HG02852 (cell line): ENCODE measurements around the gene ATP6AP1.
"Not testable (repeated sequence)": the region's sequence is repeated elsewhere in the genome, so short reads cannot be mapped to it uniquely, and the experiment has no call there.

Source experiments
- ATAC-seq: cut with Tn5 transposase; IDR thresholded peaks from one replicate; pipeline ENCODE4 v1.9.1; 2021; ENCODE audit warnings: mild to moderate bottlenecking, moderate library complexity; ENCODE audit not compliant: unreplicated experiment

ATP6AP1 gene, protein sequence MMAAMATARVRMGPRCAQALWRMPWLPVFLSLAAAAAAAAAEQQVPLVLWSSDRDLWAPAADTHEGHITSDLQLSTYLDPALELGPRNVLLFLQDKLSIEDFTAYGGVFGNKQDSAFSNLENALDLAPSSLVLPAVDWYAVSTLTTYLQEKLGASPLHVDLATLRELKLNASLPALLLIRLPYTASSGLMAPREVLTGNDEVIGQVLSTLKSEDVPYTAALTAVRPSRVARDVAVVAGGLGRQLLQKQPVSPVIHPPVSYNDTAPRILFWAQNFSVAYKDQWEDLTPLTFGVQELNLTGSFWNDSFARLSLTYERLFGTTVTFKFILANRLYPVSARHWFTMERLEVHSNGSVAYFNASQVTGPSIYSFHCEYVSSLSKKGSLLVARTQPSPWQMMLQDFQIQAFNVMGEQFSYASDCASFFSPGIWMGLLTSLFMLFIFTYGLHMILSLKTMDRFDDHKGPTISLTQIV

DNA sequence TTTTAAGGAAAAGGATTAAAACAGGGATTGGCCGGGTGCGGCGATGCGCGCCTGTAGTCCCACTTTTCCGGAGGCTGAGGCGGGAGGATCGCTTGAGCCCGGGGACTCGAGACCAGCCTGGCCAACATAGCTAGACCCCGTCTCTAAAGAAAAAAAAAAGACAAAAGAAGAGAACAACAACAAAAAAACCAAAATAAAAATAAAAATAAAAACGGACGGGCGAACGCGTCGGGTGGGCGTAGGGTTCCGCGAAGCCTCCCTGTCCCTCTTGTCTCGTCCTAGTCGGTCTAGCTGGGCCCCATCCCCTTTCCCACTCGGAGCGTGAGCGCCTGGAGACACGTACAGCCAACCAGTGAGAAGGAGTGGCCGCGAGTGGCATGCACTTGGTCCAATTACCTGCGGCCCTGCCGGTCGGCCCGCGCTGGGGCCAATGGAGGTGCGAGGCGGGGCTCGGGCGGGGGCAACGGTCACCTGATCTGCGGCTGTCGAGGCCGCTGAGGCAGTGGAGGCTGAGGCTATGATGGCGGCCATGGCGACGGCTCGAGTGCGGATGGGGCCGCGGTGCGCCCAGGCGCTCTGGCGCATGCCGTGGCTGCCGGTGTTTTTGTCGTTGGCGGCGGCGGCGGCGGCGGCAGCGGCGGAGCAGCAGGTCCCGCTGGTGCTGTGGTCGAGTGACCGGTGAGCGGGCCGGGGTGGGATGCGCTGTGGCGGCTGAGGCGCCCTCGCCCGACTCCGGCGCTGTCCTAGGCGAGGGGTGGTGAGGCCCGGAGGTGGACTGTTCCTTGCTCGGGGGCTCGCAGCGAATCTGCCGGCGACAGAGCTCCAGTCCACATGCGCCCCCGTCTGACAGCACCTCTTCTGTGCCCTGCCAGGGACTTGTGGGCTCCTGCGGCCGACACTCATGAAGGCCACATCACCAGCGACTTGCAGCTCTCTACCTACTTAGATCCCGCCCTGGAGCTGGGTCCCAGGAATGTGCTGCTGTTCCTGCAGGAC is at the start of gene ATP6AP1:
ATP6AP1 (plus strand) TSS at position 502 of the 996 bp plus-strand sequence; CDS start at position 518, 16 bp downstream.
- peak; percentile 93 for ATAC-seq

DNA sequence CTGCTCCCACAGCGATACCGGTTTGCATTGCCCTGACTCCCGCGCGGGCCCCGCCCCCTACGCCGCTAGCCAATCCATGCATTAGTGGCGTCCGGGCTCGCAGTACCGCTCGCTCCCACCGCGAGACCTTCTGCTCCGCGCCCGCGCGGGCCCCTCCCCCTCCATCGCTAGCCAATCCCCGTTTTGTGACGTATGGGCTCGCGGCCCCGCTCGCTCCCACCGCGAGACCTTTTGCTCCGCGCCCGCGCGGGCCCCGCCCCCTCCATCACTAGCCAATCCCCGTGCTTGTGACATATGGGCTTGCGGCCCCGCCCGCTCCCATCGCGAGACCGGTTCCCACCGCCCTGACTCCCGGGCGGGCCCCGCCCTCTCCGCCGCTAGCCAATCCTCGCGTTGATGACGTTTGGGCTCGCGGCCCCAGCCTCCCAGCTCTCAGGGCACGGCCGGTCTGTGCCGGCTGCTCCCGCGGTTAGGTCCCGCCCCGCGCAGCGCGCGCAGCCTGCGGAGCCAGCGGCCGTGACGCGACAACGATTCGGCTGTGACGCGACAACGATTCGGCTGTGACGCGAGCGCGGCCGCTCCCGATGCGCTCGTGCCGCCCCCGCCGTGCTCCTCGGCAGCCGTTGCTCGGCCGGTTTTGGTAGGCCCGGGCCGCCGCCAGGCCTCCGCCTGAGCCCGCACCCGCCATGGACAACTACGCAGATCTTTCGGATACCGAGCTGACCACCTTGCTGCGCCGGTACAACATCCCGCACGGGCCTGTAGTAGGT is 49.5 kb upstream of the ATP6AP1 start, which contains the start of gene EMD:
EMD (plus strand) TSS at position 497 of the 770 bp plus-strand sequence; CDS start at position 687, 190 bp downstream.
- ATAC-seq: peak; percentile 76

DNA sequence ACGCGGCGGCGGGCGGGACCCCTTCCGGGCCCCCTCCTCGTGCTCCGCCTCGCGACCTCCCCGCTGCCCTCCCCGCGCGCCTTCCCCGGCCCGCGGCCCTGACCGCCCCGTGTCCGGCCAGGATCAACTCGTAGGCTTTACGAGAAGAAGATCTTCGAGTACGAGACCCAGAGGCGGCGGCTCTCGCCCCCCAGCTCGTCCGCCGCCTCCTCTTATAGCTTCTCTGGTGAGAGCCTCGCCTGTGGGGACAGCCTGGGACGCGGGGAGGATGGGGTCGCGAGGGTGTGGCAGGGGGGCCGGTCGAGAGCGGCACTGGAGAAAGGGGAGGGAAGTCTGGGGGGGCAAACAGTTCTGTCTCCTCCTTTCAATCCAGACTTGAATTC is 48.9 kb upstream of the ATP6AP1 start:
- no peak for ATAC-seq

DNA sequence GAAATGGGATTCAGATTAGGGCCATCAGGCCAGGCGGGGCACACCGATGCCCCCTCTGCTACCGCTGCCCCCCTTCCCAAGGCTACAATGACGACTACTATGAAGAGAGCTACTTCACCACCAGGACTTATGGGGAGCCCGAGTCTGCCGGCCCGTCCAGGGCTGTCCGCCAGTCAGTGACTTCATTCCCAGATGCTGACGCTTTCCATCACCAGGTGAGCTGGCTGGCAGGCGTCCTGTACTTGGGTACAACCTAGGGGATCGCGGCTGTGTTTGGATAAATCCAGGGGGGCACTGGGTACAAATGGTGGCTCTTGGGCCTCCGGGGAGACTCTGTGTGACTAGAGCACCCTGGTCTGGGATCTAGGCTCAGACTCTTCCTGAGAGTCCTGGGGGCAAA is 48.3 kb upstream of the ATP6AP1 start:
- ATAC-seq: no peak

DNA sequence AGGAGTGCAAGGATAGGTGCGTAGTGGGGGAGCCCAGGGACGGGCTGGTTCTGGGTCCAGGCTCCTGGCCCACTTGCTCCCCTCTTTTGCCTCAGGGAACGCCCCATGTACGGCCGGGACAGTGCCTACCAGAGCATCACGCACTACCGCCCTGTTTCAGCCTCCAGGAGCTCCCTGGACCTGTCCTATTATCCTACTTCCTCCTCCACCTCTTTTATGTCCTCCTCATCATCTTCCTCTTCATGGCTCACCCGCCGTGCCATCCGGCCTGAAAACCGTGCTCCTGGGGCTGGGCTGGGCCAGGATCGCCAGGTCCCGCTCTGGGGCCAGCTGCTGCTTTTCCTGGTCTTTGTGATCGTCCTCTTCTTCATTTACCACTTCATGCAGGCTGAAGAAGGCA is 47.7 kb upstream of the ATP6AP1 start:
- no peak for ATAC-seq

DNA sequence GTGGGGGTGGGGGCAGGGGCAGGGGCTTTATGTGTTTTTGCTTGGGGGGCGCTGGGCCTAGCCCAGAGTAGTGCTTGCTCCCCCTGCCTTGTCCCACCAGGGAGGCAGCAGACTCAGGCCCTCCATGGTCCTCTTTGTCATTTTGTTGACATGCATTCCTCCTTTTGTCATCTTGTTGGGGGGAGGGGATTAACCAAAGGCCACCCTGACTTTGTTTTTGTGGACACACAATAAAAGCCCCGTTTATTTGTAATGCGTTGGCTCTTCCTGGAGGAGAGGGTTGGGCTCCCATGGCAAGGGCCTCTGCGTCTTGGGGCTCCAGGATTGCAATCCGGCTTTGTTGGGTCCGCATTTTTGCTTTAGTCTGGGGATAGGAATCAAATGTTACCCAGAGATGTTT is 47.2 kb upstream of the ATP6AP1 start:
- ATAC-seq: no peak

DNA sequence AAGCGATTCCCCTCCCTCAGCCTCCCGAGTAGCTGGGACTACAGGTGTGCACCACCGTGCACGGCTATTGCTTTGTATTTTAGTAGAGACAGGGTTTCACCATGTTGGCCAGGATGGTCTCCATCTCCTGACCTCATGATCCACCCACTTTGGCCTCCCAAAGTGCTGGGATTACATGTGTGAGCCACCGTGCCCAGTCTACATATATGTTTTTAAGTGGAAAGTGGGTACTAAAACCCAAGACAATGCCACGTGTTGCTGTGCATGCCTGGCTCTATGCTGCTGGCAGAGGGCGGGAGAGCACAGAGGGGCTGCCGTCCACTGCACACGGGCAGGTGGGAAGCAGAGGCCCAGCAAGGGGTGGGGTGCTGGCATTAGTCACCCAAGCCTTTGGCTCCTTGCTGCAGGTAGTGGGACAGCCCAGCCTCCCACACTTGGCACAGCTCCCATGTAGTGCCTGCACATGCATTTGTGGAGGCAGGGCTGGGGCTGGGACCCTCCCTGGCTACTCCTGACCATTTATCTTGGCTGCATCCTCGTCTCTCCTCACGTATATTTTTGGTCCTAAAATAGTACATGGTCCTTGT is 45.9 kb upstream of the ATP6AP1 start:
- no peak for ATAC-seq

DNA sequence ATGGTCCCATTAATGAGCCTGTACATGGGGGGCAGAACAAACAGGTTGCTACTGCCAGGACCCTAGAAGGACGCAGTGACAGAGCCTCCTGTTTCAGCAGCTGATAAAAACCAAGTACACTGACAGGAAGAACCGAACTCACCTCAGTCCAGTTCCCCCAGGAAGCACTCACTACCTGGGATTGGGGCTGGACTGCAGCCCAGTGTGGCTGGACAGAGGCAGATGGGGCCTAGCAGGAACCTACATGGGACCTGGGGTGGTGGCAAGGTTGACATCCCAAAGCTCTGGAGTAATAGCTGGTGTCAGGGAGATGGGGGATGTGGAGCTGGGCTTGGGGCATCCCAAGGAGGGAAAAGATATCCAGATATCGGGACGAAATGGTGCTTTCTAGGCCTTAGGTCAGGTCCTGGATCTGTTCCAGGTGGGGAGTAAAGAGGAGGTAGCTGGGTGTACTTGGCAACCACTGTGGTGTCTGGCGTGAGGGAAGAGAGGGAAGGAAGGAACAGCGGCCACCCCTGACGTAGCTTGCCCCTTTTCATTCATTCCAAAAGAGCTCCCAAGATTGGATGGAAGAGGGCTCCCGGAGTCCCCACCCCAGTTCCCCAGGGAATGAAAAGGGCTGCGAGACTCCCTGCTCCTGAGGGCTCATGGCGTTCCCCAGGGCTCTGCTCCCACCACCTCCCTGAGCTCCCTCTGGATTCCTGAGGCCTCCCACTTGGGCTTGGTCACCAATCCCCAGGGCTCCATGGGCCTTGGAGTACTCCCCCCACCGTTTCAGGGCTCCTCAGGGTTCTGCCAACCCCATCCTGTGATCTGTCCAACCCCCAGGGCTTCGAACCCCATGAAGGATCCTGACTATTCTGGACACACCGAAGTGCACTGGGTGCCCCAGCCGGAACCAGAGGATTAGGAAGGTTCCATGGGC is 44.9 kb upstream of the ATP6AP1 start:
- ATAC-seq: no peak

DNA sequence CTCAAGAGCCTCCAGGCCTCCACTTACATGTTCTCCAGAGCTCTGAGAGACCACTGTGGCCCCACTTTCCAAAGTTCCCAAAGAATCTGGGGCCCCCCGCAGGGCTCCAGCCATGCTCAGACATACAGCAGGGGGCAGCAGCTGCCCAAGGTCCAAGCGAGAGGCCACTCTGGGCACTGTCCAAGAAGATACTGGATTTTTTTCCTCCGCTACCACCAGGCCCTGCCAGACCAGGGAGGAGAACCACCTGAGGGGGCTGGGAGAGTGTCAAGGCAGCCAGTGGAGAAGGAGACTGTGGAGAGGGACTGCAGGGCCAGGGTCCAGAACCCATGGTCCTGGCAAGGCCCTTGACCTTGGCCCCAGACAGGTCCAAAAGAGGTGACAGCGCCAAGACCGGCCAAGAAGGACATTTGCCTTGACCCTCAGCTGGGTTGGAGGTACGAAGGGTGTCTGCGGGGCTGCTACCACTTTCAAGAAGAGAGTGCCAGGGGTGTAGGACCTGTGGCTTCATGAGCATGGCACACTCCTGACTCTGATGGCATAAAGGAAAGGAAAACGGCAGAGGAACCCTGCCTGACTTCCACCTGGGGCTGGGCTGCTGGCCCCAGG is 44.1 kb upstream of the ATP6AP1 start:
- no peak for ATAC-seq

DNA sequence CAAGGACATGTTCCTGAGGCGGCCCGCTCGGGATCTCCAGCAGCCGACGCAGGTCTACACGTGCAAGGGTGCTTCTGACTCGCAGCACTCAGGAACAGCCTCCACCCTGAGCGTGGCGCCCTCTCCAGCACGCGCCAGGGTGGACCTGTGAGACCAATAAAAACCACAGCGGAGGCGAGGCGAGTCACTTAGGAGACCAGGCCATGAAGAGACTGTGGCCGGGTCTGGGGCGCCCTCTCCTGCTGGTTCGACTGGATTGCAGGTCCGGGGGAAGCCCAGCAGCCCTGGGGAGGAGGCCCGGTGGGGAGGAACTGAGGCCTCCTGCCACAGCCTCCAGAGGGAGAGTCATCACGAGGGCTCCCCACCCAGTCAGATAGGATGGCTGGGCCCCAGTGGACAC is 40.4 kb upstream of the ATP6AP1 start:
- ATAC-seq: not testable (repeated sequence)

DNA sequence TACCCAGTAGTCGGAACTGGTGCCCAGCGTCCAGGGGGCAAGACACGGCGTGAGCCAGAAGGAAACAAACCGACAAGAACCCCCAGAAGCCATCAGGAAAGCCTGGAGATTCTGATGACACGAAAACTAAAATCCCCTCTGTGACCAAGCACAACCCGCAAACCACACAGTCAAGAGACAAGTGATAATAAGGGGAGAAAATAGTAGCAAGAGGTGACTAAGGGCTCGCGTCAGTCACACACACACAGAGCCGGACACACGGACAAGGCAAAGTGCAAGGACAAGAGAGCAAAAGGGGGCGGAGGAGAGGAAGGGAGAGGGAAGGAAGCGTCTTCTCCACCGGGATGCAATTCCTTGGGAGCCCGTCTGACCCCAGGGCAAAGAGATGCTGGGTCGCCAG is 39.8 kb upstream of the ATP6AP1 start:
- ATAC-seq: not testable (repeated sequence)

DNA sequence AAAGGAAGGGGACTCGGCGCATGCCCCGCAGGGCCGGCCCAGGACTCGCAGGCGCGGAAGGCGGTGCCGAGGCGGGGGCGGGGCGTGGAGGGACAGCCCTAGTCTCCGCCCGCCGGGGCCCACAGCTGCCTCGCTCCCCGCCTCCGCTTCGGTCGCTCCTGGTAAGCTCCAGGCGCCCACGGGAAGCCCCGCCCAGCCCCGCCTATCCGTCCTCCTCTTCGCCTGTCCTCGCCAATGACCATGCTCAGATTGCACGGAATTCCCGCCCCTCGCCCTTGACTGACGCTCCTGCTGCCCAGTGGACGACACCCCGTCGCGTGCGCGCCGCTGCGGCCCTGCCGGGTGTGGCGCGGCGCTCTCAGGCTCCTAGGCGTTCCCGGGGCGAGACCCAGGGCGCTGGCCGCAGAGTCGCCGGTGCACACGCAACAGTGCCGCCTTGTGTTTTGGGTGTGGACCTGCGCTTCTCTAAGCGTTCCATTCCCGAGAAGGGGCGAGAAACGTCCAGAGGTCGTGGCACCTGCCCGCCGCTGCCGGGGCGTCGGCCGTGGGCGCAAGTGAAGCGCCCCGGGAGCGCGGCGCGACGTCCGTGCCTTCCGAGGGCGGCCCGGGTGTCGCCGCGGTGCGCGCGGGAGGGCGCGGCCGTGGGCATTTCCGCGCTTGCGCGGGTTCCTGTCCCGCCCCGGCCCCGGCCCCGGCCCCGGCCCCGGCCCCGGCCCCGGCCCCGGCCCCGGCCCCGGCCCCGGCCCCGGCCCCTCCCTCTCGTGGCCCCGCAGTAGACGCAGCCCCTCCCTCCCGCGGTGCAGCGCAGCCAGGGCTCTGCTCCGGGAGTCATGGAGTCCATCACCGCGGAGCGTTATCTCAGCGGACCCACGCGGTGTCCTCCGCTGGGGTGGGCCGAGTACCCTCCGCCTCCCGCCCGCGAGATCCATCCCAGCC is 38.4 kb upstream of the ATP6AP1 start:
- peak; percentile 60 for ATAC-seq

DNA sequence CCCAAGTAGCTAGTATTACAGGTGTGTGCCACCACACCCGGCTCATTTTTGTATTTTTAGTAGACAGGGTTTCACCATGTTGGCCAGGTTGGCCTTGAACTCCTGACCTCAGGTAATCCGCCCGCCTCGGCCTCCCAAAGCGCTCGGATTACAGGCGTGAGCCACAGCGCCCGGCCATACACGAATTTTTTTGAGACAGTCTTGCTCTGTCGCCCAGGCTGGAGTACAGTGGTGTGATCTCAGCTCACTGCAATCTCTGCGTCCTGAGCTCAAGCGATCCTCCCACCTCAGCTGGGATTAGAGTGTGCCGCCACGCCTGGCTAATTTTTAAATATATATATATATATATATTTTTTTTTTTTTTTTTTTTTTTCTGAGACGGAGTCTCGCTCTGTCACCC is 32.1 kb upstream of the ATP6AP1 start:
- not testable (repeated sequence) for ATAC-seq

DNA sequence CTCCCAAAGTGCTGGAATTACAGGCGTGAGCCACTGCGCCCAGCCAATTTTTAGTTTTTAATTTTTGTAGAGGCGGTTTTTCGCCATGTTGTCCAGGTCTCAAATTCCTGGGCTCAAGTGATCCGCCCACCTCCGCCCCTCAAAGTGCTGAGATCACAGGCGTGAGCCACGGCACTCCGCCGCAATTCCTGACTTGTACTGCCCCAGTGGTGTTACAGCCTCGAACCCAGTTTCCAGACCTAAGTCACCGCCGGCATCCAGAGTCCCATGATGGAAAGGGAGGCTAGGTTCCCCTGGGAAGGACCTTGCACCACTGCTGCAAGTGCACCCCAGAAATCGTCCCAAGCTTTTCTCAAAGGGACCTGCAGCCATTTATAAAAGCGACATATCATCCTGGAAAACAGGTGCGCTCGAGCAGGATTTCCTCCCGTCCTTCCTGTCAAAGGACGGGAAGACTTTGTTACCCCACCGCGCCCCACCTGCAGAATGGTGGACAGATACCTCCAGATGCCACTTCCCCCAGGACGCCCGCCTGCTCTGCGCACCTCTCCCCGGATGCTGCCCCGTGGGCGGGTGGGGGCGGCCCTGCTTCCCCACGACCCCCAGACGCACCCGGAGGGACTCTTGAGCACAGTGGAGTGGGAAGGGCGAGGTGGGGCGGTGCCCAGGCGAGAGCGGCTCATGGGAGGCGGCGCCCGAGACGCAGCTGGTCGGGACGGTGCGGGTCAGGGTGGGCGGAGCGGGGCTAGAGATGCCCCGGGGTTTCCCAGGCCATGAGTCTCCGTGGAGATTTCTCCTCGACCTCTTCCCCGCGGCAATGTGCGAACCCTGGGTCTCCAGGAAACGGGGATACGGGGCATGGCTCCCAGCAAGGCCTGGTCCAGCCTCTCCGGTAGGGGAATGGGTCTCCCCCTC is 31.2 kb upstream of the ATP6AP1 start:
- ATAC-seq: peak; percentile 52

DNA sequence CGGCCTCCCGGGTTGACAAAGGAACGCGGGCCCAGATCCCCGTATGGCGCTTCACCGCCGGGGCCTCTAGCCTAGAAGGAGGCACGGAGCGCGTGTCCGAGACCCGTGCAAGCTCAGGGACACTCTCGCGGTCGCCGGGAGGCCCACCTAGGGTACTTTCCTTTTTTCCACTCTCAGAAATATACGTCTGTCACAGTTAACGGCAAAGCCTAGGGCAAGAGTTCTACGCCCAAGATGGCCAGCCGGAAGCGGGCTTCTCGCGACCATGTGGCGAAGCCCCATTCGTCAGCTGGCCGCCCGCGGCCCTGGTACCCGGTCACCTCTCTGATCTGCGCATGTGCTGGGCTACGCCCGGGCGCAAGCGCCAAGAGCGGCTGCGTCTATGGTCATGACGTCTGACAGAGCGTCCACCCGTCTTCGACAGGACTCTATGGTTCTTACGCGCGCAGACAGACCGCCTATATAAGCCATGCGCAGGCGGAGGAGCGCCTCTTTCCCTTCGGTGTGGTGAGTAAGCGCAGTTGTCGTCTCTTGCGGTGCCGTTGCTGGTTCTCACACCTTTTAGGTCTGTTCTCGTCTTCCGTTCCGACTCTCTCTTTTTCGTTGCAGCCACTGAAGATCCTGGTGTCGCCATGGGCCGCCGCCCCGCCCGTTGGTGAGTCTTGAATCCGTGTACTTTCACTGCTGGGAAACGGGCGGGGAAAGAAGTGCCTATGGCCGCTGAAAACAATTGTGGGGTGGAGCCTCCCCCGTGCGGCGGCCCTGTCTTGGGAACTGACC is 30.4 kb upstream of the ATP6AP1 start, which contains the start of gene RPL10:
RPL10 (plus strand) TSS at position 490 of the 780 bp plus-strand sequence; CDS start at position 633, 143 bp downstream.
- peak; percentile 64 for ATAC-seq
